ENCODE results near the gene C16orf74. TPM values are rescaled to one million over a fixed set of nuclear protein-coding genes. Genes with fewer than 3 reads are reported as not detected.

The C16orf74 gene
- total RNA-seq, 1 donor from 2014 or later = not detected

DNA sequence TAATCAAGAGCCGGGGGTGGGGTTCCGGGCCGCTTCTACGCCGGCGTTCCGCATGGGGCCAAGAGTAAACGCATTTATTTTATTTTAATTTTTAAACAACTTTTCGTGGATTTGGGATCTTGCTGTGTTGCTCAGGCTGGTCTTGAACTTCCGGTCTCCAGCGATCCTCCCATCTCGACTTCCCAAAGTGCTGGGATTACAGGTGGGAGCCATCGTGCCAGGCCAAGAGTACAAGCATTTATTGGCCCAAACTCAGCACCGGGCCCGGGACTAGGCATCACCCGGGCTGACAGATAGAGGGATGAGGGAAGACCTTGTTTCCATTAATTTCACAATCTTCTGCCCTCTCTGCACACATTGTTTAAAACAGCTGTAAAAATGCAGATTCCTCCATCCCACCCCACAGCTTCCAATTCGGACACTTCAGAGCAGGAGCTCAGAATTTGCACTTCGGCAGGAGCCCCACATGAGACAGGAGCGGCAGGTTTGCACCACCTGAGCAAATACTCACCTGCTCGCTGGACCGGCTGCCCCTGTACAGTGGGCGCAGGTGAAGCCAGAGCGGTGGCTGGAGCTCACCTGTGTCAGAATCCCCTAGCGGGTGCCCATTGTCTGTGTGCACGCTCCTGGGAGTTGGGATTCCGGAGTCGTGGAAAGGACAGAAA, 61.5 kb downstream of the C16orf74 start:
- intact Hi-C loops (cut with micrococcal nuclease) = loop anchor here (10.0 kb wide), 2 partner anchors 105 to 135 kb away; partner anchors contain the start of genes COX4I1 and EMC8
- Mint-ChIP-seq H3K9me3 (no peaks in the 10 kb centered on the region), H3K4me3 (ENCODE audit: low read depth) (peak overlapping the region; percentile 72)

DNA sequence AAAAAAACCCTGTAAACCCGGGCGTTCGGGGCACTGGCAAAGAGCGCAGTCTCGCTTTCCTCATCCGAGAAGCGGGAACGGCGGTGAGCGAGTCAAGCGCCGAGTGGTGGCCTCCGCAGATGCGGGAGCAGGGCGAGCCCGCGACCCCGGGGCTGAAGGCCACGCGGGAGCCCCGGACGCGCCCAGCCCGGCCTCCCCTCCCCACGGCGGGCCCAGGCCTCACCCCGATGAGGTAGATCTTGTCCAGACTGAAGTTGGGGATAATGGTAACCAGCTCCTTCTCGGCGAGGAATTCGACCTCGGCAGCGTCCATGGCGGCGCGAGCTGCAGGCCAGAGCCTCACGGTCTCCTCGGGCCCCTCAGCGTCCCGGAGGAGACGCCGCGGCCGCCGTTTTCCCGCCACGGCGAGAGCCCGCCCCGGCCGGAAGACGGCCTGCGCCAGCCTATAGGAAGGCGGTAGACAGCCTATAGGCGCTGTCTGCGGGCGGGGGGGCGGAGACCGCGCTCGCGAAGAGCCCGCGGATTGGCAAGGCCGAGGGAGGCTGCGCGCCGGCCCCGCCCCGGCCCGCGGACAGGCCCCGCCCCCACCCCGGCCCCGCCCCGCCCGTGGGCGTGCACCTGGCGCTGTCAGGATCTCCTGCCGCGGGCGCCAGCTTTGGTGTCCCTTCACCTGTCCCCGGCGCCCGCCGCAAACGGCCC, 62.2 kb downstream of the C16orf74 start, which contains the start of gene GINS2:
GINS2 (minus strand) TSS at position 369 of the 699 bp plus-strand sequence; CDS start at position 313, 56 bp downstream.
- Mint-ChIP-seq H3K4me1 (ENCODE audit: low read depth) (peaks cover 14% of the 10 kb centered on the region), H3K27ac (peak within 1 kb of the TSS; percentile 72), H3K27me3 (ENCODE audit: low read depth) (peaks cover 3% of the 10 kb centered on the region), H3K9me3 (no peaks in the 10 kb centered on the region), H3K36me3 (ENCODE audit: low read depth) (peaks cover 24% of the 10 kb centered on the region), H3K4me3 (ENCODE audit: low read depth) (peak within 1 kb of the TSS; percentile 85)
- intact Hi-C loops (cut with micrococcal nuclease) = loop anchor here (10.0 kb wide), 2 partner anchors 106 to 134 kb away; partner anchors contain the start of genes COX4I1 and EMC8
- peak; percentile 89 for DNase-seq (ENCODE audit: low spot score)

More for the DNA sequence above, 61.5 kb downstream of the C16orf74 start:
- Mint-ChIP-seq H3K4me1 (ENCODE audit: low read depth) (peaks cover 12% of the 10 kb centered on the region), H3K36me3 (ENCODE audit: low read depth) (peaks cover 21% of the 10 kb centered on the region), H3K27ac (no peak overlapping the region), H3K27me3 (ENCODE audit: low read depth) (peaks cover 3% of the 10 kb centered on the region)
- no peak for DNase-seq (ENCODE audit: low spot score)

DNA sequence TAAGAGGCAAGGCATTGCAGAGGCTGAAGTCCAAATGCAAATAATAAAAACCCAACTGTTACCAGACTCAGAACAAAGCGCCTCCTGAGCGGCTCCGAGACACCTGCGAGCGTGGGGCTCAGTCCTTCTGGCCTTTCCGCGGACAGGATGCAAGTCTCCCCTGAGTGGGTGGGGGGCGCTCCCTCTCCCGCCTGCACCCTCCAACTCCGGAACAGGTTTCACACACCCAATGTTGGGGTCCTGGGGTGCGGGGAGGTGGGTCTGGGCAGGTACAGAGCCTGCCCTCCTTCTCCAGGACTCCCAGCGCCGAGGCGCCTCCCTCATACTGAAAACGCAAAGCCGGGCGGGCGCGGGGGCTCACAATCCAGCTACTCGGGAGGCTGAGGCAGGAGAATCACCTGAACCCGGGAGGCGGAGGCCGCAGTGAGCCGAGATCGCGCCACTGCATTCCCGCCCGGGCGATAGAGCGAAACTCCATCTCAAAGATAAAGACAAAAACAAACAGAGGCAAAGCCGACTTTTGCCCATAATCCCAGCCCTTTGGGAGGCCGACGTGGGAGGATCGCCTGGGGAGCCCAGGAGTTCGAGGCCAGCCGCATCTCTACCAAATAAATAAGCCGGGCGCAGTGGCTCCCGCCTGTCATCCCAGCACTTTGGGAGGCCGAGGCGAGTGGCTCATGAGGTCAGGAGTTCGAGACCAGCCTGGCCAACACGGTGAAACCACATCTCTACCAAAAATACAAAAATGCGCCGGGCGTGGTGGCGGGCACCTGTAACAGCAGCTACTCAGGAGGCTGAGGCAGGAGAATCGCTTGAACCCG, 63.0 kb downstream of the C16orf74 start:
- Mint-ChIP-seq H3K9me3 (no peaks in the 10 kb centered on the region), H3K27me3 (ENCODE audit: low read depth) (peaks cover 3% of the 10 kb centered on the region), H3K4me1 (ENCODE audit: low read depth) (peaks cover 16% of the 10 kb centered on the region), H3K27ac (peak overlapping the region; percentile 72), H3K4me3 (ENCODE audit: low read depth) (peak overlapping the region; percentile 85), H3K36me3 (ENCODE audit: low read depth) (peaks cover 33% of the 10 kb centered on the region)
- no peak for DNase-seq (ENCODE audit: low spot score)
- intact Hi-C loops (cut with micrococcal nuclease) = loop anchor here (10.0 kb wide), 2 partner anchors 107 to 133 kb away; partner anchors contain the start of genes COX4I1 and EMC8

DNA sequence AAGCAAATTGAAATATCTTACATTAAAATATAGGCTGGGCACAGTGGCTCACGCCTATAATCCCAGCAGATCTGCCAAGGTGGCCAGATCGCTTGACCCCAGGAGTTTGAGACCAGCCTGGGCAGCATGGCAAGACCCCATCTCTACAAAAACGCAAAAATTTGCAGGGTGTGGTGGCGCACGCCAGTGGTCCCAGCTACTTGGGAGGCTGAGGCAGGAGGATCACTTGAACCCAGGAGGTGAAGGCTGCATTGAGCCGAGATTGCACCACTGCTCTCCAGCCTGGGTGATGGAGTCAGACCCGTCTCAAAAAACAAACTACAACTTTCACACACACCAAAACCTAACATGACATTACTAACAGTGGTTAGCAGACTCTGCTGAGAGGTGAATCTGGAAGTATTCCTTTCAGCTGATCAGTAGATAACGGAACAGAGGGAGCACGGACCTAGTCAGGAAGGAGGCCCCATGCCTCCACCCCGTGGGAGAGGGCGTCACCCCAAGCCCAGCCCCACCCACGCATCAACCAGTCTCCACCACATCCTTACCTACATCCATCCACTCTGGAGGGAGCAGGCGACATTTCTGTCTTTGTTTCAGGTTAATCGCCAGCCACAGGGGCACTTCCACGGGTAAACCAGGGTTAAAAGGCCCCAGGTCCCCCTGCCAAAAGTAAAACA, 63.8 kb downstream of the C16orf74 start:
- Mint-ChIP-seq H3K9me3 (no peaks in the 10 kb centered on the region), H3K27ac (no peak overlapping the region), H3K36me3 (ENCODE audit: low read depth) (peaks cover 36% of the 10 kb centered on the region), H3K4me3 (ENCODE audit: low read depth) (peak overlapping the region; percentile 85), H3K27me3 (ENCODE audit: low read depth) (peaks cover 3% of the 10 kb centered on the region), H3K4me1 (ENCODE audit: low read depth) (peaks cover 16% of the 10 kb centered on the region)
- no peak for DNase-seq (ENCODE audit: low spot score)
- intact Hi-C loops (cut with micrococcal nuclease) = loop anchor here (10.0 kb wide), 2 partner anchors 108 to 132 kb away; partner anchors contain the start of genes COX4I1 and EMC8

DNA sequence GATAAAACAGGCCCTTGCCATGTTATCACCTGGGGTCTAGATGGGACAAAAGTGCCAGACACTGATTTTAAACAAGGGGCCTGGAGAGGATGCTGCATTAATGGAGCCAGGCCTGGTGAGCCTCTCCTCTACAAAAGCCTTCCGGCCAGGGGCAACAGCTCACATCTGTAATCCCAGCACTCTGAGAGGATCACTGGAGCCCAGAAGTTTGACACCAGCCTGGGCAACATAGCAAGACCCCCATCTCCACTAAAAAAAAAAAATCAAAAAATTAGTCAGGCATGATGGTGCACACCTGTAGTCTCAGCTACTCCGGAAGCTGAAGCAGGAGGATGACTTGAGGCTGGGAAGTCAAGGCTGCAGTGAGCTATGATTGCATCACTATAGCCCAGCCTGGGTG, 65.6 kb downstream of the C16orf74 start:
- intact Hi-C loops (cut with micrococcal nuclease) = loop anchor here (10.0 kb wide), 2 partner anchors 110 to 130 kb away; partner anchors contain the start of genes COX4I1 and EMC8
- DNase-seq (ENCODE audit: low spot score) = no peak
- H3K9me3 Mint-ChIP-seq = no peaks in the 10 kb centered on the region
- no peak overlapping the region for H3K27ac Mint-ChIP-seq
- H3K36me3 Mint-ChIP-seq (ENCODE audit: low read depth) = peaks cover 46% of the 10 kb centered on the region
- H3K27me3 Mint-ChIP-seq (ENCODE audit: low read depth) = peaks cover 2% of the 10 kb centered on the region
- H3K4me3 Mint-ChIP-seq (ENCODE audit: low read depth) = no peak overlapping the region
- peaks cover 20% of the 10 kb centered on the region for H3K4me1 Mint-ChIP-seq (ENCODE audit: low read depth)

DNA sequence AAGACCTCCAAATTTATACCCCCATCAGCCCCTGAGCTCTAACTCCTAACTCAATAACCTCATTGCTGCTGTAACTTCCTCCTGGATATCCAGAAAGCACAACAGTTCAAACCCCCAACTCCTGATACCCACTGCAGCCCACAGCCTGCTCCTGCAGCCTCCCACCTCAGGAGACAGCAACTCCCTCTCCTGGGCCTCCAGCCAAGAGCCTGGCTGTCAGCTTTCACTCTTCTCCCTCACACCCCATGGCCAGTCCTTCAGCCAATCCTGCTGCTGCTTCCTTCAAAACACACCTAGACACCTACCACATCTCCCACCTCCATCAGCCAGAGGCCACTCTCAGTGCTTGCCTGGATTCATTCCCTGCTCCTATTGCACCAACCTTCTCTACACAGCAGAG, 67.5 kb downstream of the C16orf74 start:
- Mint-ChIP-seq H3K4me1 (ENCODE audit: low read depth) (peaks cover 20% of the 10 kb centered on the region), H3K36me3 (ENCODE audit: low read depth) (peaks cover 59% of the 10 kb centered on the region), H3K27me3 (ENCODE audit: low read depth) (no peaks in the 10 kb centered on the region), H3K4me3 (ENCODE audit: low read depth) (no peak overlapping the region), H3K27ac (no peak overlapping the region), H3K9me3 (no peaks in the 10 kb centered on the region)
- no peak for DNase-seq (ENCODE audit: low spot score)
- intact Hi-C loops (cut with micrococcal nuclease) = loop anchor here (10.0 kb wide), 2 partner anchors 111 to 129 kb away; partner anchors contain the start of genes COX4I1 and EMC8

DNA sequence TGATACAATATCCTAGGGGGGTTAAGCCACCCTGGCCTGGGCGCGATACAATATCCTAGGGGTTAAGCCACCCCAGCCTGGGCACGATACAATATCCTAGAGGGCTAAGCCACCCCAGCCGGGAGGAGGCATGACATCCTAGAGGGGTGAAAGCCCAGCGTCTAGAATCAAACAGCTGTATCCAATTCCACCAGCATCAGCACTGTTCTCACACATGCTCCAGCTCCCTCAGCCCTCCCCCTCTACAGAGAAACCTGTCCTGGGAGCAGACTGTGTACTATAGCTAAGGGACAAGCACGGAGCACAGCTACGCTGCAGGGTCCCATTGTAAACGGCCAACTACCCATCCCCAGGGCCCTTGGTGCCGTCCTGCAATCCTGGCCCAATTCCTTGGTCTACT, 68.4 kb downstream of the C16orf74 start:
- H3K27ac Mint-ChIP-seq = no peak overlapping the region
- peaks cover 65% of the 10 kb centered on the region for H3K36me3 Mint-ChIP-seq (ENCODE audit: low read depth)
- H3K27me3 Mint-ChIP-seq (ENCODE audit: low read depth) = no peaks in the 10 kb centered on the region
- peaks cover 21% of the 10 kb centered on the region for H3K4me1 Mint-ChIP-seq (ENCODE audit: low read depth)
- intact Hi-C loops (cut with micrococcal nuclease) = loop anchor here (10.0 kb wide), 2 partner anchors 112 to 128 kb away; partner anchors contain the start of genes COX4I1 and EMC8
- DNase-seq (ENCODE audit: low spot score) = no peak
- no peaks in the 10 kb centered on the region for H3K9me3 Mint-ChIP-seq
- H3K4me3 Mint-ChIP-seq (ENCODE audit: low read depth) = no peak overlapping the region

DNA sequence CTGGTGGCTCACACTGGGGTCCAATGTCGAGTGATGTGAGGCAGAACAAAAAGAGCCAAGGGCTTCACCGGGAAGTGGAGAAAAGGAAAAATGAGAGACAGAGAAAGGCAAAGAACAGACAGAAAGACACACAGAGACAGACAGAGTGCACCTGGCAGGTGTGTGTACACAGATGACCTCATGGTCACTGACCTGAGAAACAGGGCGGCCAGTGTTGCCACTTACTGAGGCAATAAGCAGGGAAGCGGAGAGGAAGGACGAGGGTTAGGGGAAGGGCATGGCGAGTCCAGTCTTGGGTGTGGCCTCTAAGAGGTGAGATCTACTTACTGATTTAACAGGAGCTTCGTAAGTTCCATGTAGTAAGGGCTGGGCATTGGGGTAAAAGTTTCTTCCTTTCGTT, 69.6 kb downstream of the C16orf74 start:
- H3K4me1 Mint-ChIP-seq (ENCODE audit: low read depth) = peaks cover 11% of the 10 kb centered on the region
- no peak overlapping the region for H3K27ac Mint-ChIP-seq
- no peak for DNase-seq (ENCODE audit: low spot score)
- H3K36me3 Mint-ChIP-seq (ENCODE audit: low read depth) = peaks cover 61% of the 10 kb centered on the region
- intact Hi-C loops (cut with micrococcal nuclease) = loop anchor here (10.0 kb wide), 2 partner anchors 114 to 126 kb away; partner anchors contain the start of genes COX4I1 and EMC8
- H3K4me3 Mint-ChIP-seq (ENCODE audit: low read depth) = no peak overlapping the region
- H3K9me3 Mint-ChIP-seq = no peaks in the 10 kb centered on the region
- no peaks in the 10 kb centered on the region for H3K27me3 Mint-ChIP-seq (ENCODE audit: low read depth)

DNA sequence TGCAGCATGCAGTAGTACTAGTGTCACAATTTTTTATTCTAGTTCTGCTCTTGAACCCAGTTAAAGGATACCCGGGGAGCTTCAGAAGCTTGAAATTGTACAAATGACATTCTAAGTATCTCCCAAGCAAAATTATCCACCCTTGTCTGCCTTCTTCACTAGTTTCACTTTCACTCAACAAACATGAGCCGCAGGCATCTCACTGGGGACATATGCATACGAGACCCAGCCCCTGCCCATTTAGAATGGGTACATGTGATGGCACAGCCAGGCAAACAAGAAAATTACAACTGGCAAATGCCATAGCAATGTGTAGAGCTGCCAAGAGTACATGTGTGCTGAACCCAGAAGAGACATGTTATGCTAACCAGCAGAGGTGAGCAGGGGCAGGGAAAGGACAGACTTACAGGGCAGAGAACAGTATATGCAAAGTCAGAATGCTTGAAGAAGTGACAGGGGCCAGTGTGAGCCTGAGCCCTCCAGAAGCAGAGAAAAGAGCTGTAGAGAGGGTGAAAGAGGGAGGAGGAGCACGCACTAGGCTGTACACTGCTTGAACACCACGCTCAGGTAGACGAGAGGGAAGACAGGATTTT, 70.4 kb downstream of the C16orf74 start:
- intact Hi-C loops (cut with micrococcal nuclease) = loop anchor here (10.0 kb wide), 2 partner anchors 114 to 126 kb away; partner anchors contain the start of genes COX4I1 and EMC8
- Mint-ChIP-seq H3K27me3 (ENCODE audit: low read depth) (no peaks in the 10 kb centered on the region), H3K9me3 (no peaks in the 10 kb centered on the region), H3K27ac (no peak overlapping the region), H3K4me1 (ENCODE audit: low read depth) (peaks cover 13% of the 10 kb centered on the region), H3K36me3 (ENCODE audit: low read depth) (peaks cover 64% of the 10 kb centered on the region), H3K4me3 (ENCODE audit: low read depth) (no peak overlapping the region)
- no peak for DNase-seq (ENCODE audit: low spot score)

DNA sequence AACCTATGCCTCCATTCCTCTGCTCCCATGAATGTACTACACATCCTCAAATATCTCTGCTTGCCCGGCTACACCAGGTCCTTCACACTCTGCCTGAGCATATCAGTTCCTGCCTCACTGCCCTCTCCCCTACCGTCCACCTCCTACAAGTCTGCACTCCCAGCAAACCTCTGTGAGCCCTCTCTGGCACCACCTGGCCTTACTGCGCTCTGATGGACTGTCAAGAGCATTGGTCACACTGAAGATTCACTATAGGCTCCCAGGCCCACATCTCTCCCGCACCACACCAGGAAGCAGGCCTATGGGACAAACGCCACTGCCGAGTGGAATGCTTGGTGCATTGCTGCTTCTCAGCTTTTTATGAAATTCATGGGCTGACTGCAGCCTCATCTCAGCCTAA, 71.0 kb downstream of the C16orf74 start:
- peaks cover 18% of the 10 kb centered on the region for H3K4me1 Mint-ChIP-seq (ENCODE audit: low read depth)
- H3K27ac Mint-ChIP-seq = no peak overlapping the region
- H3K36me3 Mint-ChIP-seq (ENCODE audit: low read depth) = peaks cover 65% of the 10 kb centered on the region
- intact Hi-C loops (cut with micrococcal nuclease) = loop anchor here (10.0 kb wide), 2 partner anchors 115 to 125 kb away; partner anchors contain the start of genes COX4I1 and EMC8
- H3K4me3 Mint-ChIP-seq (ENCODE audit: low read depth) = no peak overlapping the region
- no peaks in the 10 kb centered on the region for H3K27me3 Mint-ChIP-seq (ENCODE audit: low read depth)
- DNase-seq (ENCODE audit: low spot score) = no peak
- H3K9me3 Mint-ChIP-seq = no peaks in the 10 kb centered on the region

DNA sequence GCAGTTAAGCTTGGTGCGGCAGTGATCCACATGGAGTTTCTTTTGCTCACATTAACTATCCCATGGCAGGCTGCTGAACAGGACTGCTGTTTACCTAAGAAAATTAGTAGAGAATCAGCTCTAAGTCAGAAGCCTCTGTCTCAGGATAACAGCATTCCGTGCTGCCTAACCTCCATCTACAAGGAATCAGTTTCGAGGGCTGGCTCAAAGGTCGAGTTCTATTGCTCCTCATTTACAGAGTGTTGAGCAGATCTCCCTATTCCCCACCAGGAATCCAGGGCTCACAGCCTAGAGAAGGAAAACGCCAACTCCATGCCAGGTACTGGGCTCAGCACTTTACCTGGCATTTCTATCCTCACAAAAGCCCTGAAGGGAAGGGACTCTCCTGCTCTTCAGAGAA, 72.1 kb downstream of the C16orf74 start:
- Mint-ChIP-seq H3K27me3 (ENCODE audit: low read depth) (no peaks in the 10 kb centered on the region), H3K9me3 (no peaks in the 10 kb centered on the region), H3K36me3 (ENCODE audit: low read depth) (peaks cover 71% of the 10 kb centered on the region), H3K4me1 (ENCODE audit: low read depth) (peaks cover 17% of the 10 kb centered on the region), H3K27ac (no peak overlapping the region), H3K4me3 (ENCODE audit: low read depth) (no peak overlapping the region)
- intact Hi-C loops (cut with micrococcal nuclease) = no loop called here
- no peak for DNase-seq (ENCODE audit: low spot score)

Measured in activated T-helper 2 cell treated with anti-CD3 and anti-CD28 coated beads, Interferon-gamma antibody, Interleukin-2, Interleukin-4, amounts not matched to agents 10 μg/mL and 5 μg/mL and 100 μg/mL, durations not matched to agents 14 hours and 24 hours and 36 hours (primary cell).